GM20000 (cell line): Measurements from ENCODE around the gene ADARB2.

Source experiments
- DNase-seq: peaks from one replicate; pipeline ENCODE4 v3.0.0; 2012; ENCODE audit warnings: low spot score
- TF ChIP-seq, protein P1 (sequence below): IDR thresholded peaks from 2 replicates; pipeline ENCODE4 v1.5.1; 2012; ENCODE audit warnings: mild to moderate bottlenecking, control low read depth; ENCODE audit errors: extremely low read depth, missing control alignments

ADARB2 gene

DNA sequence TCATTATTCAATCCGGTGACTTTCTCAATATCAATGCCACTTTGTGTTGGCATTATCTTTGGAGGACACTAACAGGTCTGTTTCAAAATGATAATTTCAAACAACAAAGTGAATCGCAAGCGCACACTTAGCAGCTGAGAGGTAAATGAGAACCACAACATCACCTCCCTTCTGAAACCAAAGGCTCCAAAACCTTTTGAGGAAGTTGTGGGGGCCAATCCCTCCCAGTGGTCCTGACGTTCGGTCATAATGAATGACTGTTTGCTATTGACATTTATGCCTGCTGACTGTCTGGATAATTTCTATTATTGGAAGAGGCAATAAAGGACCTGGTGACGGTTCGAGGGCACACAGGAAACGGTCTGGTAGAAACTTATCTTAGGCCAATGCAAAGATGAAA lies 1.8 kb downstream of the ADARB2 start:
- DNase-seq: no peak
- TF ChIP-seq, protein P1, sequence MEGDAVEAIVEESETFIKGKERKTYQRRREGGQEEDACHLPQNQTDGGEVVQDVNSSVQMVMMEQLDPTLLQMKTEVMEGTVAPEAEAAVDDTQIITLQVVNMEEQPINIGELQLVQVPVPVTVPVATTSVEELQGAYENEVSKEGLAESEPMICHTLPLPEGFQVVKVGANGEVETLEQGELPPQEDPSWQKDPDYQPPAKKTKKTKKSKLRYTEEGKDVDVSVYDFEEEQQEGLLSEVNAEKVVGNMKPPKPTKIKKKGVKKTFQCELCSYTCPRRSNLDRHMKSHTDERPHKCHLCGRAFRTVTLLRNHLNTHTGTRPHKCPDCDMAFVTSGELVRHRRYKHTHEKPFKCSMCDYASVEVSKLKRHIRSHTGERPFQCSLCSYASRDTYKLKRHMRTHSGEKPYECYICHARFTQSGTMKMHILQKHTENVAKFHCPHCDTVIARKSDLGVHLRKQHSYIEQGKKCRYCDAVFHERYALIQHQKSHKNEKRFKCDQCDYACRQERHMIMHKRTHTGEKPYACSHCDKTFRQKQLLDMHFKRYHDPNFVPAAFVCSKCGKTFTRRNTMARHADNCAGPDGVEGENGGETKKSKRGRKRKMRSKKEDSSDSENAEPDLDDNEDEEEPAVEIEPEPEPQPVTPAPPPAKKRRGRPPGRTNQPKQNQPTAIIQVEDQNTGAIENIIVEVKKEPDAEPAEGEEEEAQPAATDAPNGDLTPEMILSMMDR: no peak

DNA sequence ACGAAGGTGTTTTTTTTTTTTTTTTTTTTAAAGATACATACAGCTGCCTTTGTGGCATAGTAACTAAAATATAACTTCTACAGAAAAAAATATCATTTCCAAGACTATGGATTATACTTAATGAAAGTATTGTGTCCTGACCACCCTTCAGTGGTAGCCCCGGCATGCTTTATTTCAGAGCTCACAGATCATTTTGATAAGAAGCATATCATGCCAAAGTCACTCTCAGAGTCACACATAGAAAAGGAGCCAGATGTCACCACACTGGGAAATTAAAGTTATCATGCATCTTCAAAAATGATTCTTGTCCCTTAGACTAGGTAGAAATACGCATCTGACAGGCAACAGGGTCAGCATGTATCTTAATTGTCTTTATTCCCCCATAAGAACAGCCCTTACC lies 3.0 kb downstream of the ADARB2 start:
- TF ChIP-seq, protein P1: no peak
- no peak for DNase-seq

DNA sequence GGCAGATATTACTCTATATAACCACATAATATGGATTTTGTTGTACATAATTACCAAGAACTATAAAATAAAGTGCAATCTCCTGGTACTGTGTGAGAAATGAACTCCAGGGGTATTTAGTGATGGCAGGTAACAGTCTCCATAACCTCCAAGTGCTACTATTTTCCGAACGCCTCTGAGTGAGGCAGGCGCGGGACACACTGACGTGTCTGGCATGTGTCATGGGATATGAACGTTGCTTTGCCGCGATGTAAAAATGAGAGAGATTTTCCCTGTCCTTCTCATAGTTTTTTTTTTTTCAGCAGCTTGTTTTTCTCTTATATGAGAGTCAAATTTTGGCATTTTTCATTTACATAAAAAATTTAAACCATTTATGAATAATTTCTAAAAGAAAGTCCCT lies 3.6 kb downstream of the ADARB2 start:
- TF ChIP-seq, protein P1: no peak
- no peak for DNase-seq

DNA sequence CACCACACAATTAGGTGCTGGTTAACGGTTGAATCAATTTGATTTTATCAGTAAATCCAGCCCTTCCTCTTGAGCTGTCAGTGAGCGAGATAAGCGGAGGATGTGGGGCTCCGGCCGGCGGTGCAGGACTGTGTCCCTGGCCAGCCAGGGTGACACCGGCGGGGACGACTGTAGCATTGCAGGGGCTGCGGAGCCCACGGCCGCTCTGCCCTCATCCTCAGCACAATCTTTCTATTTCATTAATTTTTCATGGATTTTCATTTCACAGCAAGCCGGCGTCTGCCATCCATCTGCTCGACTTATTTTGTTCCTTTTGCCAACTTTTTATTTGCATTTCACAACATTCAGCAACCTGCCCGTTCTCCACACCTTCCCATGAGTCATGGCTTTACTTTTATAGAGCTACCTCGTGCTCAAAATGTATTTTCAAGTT lies 4.7 kb downstream of the ADARB2 start:
- TF ChIP-seq, protein P1: no peak
- DNase-seq: no peak

DNA sequence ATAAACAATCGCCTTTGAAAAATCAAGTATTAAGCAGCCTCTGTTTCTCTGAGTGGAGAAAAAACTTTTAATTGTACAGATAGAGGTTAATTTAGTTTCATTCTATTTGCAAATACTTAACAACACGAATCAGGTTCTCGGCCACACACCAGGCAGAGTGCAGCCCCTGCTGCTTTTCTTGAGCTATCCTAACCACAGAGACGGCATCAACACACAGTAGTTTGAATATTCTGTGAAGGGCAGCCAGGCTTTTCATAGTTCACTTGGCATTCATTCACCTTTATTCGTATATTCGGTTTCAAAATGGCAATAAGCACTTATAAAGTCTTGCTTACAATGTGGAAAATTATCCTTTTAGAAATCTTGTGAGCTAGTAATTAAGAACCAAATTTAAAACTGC lies 5.7 kb downstream of the ADARB2 start:
- DNase-seq: no peak
- TF ChIP-seq, protein P1: no peak

DNA sequence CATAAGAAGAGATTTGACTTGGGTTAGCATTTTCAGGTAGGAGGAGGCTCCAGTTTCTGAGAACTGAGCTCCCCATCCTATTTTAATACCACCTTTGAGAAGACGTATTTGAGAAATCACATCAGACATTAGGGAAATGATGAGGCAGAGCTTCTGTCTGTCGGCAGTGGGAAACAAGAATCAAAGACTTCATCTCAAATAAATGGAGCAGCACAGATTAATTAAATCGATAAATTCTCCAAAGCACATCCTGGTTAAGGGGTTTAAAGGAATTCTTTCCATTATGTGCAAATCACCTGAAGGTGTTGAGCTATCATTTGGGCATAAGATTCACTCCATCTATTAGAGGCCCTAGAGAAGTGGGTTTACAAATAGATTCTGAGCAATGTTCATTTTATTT lies 7.6 kb downstream of the ADARB2 start:
- TF ChIP-seq, protein P1: no peak
- no peak for DNase-seq

DNA sequence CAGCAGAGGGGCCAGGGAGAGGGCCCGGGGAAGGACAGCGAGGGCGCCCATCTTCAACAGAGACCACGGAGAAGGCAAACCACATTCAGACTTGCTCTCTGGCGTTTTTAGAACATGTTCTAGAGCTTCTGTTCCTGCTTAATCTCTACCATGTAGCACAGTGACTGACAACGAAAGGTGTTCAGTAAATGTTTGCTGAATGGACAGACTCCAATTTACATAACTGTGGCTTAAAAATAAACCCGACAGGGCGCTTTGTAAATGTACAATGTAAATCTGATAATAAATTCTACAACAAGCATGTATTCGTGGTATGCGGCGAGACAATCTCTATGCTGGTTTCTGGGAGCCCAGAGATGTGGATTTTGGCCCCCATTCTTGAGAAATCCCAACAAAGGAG lies 10.5 kb downstream of the ADARB2 start:
- TF ChIP-seq, protein P1: no peak
- DNase-seq: no peak
